HG02870 (cell line): ENCODE results near the gene RAB11FIP3.
"Not testable (repeated sequence)": the region's sequence is repeated elsewhere in the genome, so short reads cannot be mapped to it uniquely, and the experiment has no call there.

Experiments used
- ATAC-seq: cut with Tn5 transposase; IDR thresholded peaks from one replicate; pipeline ENCODE4 v1.9.1; 2021; ENCODE audit warnings: mild to moderate bottlenecking, moderate library complexity; ENCODE audit not compliant: unreplicated experiment

Gene RAB11FIP3

DNA sequence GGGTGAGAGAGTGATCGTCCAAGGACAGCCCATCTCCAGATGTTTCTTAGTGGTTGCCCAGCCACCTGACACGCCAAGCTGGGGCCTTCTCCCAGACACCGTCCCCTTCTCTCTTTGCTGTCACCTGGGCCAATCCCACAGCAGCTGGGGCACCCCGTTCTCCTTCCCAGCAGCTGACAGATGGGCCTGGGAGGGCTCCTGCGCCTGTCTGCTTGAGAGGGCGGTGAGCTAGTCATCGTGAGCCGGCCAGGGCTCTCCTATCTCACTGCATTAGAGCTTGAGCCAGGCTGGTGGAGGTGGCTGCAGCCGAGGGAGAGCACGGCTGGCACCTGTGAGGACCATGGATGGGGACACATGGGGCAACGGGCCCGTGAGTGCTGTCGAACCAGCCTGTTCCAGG, 41.2 kb downstream of the RAB11FIP3 start:
- ATAC-seq = no peak

DNA sequence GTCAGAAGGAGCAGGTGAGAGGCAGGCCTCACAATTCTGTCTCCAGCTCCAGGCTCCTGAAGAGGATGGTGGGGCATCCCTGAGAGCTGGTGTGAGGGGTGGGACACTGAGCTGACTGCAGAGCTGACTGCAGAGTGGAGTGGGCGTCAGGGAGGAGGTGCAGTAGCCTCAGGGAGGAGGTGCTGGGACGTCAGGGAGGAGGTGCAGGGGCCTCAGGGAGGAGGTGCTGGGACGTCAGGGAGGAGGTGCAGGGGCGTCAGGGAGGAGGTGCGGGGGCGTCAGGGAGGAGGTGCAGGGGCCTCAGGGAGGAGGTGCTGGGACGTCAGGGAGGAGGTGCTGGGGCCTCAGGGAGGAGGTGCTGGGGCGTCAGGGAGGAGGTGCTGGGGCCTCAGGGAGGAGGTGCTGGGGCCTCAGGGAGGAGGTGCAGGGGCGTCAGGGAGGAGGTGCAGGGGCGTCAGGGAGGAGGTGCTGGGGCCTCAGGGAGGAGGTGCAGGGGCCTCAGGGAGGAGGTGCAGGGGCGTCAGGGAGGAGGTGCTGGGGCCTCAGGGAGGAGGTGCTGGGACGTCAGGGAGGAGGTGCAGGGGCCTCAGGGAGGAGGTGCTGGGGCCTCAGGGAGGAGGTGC, 41.9 kb downstream of the RAB11FIP3 start:
- ATAC-seq = not testable (repeated sequence)

- ATAC-seq = no peak
Measured at GRCh38 chr16:468068-468821, 42.8 kb downstream of the RAB11FIP3 start.

GRCh38 chr16:469459-469858, 44.0 kb downstream of the RAB11FIP3 start:
- ATAC-seq = not testable (repeated sequence)

GRCh38 chr16:470418-470817, 45.0 kb downstream of the RAB11FIP3 start:
- no peak for ATAC-seq

DNA sequence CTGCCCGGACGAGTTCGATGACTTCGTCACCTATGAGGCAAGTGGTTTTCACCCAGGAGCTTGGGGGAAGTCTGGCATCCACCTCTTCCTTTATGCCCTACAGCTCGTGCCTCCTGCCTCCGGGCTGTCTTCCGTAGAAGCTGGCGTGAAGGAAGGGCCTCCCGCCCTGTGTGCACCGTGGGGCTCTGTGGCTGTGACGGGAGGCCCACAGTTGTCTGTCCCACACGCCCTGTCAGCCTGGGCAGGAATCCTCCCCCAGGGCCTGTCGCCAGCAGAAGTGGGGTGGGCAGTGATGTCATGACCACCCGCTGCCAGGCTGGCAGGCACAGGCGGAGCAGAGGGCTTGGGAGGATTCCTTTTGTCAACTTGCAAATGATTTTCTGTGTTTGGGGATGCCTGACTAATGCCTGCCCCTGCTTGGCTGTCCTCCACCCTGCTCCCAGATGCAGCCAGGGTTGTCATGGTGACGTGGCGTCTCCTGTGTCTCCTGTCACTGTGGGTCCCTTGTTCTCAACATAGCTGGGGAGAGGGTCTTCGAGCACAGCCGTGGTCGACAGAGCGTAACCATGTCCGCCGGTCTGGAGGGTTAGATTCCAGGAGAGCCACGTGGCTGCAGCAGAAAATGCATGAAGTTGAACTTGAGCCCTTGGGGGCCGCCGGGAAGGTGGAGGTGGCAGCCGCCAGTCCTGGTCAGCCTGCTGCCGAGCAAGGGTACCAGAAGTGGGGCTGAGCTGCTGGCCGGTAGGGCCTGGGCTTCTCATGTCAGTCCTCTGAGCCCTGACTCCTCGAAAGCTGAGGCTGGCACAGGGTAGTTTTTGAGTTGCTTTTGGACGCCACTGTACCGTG, 46.1 kb downstream of the RAB11FIP3 start:
- ATAC-seq = no peak

GRCh38 chr16:472199-472504, 46.7 kb downstream of the RAB11FIP3 start:
- ATAC-seq = no peak

GRCh38 chr16:473046-474043, 47.9 kb downstream of the RAB11FIP3 start:
- ATAC-seq = no peak

DNA sequence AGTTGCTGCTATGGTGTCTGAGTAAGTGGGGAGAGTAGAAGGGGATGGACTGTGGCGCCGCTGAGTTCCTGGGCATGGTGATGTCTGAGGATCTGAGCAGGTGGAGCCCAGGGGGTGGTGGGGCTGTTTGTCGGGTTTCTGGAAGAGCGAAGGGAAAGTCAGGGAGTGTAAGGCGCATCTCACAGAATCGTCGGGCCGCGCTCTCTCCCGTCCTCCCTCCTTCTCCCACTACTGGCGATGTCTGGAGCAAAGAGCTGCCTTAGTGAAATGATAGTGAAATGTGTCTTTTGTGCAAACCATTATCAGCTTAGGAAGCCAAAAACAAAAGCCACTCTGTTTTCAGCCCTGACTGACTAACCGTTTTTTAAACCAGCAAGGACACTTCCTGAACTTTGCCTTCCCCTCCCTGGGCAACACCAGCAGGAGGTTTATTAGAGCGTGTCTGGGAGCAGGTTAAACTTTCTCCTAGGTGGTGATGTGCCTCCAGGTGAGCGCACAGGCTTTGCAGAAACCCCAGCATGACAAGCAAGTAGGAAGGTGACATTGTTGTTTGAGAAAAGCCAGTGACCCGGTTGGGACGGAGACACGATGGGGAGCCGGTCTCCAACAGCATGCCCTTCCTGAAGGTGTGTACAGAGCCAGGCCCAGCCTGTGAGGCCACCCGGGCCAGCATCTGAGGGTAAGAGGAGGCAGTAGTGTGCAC, 49.1 kb downstream of the RAB11FIP3 start:
- no peak for ATAC-seq

DNA sequence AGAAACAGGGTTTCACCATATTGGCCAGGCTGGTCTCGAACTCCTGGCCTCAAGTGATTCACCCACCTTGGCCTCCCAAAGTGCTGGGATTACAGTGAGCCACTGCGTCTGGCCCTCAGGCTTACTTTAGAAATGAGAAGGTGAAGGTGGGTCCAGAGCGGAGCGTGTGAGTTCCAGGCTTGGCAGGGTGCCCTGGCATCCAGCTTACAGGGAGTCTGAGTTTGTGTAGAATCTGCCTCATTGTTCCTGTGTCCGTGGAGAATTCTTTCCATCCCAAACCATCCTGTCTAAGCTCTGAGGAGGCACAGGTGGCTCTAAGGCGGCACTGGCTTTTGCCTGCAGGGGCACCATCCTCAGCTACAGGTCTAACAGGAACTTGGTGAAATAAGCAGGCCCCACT, 50.6 kb downstream of the RAB11FIP3 start:
- no peak for ATAC-seq

DNA sequence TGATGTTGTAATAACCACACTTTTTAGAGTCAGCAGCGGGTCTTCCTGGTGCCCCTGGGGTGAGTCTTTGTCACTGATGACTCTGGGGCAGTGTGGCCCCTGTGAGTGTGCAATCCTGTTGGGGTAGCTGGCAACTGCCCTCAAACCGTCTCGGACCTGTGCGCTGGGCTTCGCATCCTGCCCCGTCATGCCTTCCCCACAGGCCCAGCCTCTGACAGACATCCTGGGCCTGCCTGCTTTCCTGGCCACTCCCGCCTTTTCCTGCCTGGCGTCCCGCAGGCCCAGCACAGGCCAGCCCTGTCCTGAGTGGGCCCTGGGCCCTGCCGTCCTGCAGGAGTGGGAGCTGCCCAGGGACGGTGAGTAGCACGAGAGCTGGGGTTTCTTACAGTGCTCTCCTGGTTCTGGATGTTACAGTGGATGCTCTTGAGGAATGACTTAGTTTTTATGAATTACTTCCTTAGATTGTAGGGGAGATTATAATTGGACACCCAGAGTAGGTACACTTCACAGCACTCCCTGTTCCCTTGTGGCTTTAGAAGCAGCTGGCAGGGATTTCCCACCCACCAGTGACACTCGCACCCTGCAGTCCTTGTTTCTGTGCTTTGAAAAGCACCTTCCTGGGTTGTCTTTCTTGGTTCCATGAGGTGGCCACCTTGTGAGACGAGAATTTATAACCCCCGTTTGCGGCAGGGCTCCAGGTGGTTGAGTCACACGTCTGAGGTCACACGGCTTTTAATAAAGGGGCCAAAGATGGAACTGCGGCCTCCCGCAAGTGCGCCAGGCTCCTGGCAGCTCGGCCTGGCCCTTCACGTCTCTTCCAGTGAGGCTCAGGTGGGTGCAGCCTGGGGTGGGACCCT, 52.1 kb downstream of the RAB11FIP3 start:
- no peak for ATAC-seq

DNA sequence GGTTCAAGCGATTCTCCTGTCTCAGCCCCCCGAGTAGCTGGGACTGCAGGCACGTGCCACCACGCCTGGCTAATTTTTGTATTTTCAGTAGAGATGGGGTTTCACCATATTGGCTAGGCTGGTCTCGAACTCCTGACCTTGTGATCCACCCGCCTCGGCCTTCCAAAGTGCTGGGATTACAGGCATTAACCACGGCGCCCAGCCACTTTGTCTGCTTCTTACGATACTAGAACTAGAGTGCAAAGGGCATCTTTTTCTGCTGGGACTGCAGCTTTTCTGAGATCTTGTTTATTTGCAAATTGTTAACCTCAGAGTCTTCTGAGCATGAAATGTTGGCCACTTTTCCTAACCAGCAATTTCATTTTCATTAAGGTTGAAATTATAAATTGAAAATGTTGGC, 52.8 kb downstream of the RAB11FIP3 start:
- ATAC-seq = not testable (repeated sequence)

- no peak for ATAC-seq
Measured at GRCh38 chr16:482468-483185, 57.2 kb downstream of the RAB11FIP3 start.

DNA sequence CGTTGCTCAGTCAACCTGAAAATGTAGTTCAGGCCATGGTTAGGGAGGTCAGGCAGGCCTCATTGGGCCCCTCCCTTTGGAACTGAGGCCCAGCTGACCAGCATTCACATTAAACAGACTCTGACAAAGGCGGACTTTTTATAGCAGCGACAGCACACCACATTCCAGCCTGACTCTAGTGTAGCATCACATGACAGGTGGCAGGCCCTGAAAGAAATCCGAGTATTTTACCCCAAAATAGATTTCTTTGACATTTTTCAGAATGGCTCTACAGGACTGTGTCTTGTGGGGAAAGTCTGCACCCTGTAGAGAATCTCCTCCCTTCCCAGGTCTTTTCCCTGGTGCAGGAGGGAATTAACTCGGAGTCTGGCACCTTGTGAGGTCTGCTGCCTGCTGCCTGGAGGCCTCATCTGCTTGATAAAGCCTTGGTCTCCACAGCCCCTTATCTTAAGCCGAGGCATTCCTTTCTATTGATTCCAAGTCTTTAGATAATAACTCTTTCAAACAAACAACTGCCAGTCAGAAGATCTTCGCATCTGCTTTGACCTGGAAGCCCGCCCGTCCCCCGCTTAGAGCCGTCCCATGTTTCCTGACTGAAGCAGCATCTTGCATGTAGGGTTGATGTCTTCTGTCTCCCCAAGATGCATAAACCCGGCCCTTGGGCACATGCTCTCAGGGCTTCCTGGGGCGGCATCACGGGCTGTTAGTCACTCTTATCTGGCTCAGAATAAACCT, 58.1 kb downstream of the RAB11FIP3 start:
- ATAC-seq = no peak

DNA sequence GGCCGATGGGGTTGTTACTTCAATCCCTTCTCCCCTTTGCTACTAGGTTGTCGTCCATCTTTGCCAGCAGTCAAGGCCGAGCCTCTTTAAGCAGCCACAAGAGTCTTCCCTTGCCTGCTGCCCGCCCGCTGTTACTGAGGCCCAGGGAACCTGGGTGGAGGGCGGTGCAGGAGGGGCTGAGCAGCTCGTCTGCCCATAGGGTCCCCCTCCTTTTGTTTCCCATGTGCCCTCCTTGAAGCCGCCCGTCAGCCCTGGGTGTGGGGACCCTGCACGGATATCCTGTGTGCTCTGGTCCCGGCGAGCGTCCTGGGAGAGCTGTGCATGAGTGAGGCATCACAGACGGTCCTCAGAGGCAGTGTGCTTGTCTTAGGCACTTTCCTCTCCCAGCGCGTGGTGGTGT, 64.2 kb downstream of the RAB11FIP3 start:
- no peak for ATAC-seq

GRCh38 chr16:490768-491167, 65.3 kb downstream of the RAB11FIP3 start:
- no peak for ATAC-seq

GRCh38 chr16:491220-491919, 65.9 kb downstream of the RAB11FIP3 start:
- ATAC-seq = no peak
